Measurements from ENCODE around the gene TAF13.

TAF13 gene

GRCh38 chr1:109094377-109094803, 18.6 kb upstream of the TAF13 start:
- no peak for TF ChIP-seq MAX (IDR thresholded peaks at IDR 0.05)
- no peak for TF ChIP-seq YY1 (IDR thresholded peaks at IDR 0.05; ENCODE audit: low read depth)
- TF ChIP-seq ZBTB7A (IDR thresholded peaks at IDR 0.05; ENCODE audit: low read depth): no peak
- no peak for TF ChIP-seq USF1 (IDR thresholded peaks at IDR 0.05)
- TF ChIP-seq EP300 (IDR thresholded peaks at IDR 0.05; ENCODE audit: borderline replicate concordance): no peak
- no peak for TF ChIP-seq TAF1 (IDR thresholded peaks at IDR 0.05; ENCODE audit: low read depth)
- no peak for TF ChIP-seq TCF12 (IDR thresholded peaks at IDR 0.05; ENCODE audit: low read depth)
- TF ChIP-seq CREB1 (IDR thresholded peaks at IDR 0.05; ENCODE audit: low read depth): no peak
- no peak for TF ChIP-seq FOXM1 (IDR thresholded peaks at IDR 0.05; ENCODE audit: borderline replicate concordance, low read depth)
- no peak for TF ChIP-seq TEAD4 (IDR thresholded peaks at IDR 0.05)
- no peak for TF ChIP-seq EGR1 (IDR thresholded peaks at IDR 0.05)
- TF ChIP-seq NFIC (IDR thresholded peaks at IDR 0.05): no peak
- TF ChIP-seq CEBPB (IDR thresholded peaks at IDR 0.05): no peak
- TF ChIP-seq REST (IDR thresholded peaks at IDR 0.05; ENCODE audit: low read depth): no peak
- no peak for TF ChIP-seq RAD21 (IDR thresholded peaks at IDR 0.05; ENCODE audit: low read depth)

- no peak for TF ChIP-seq EGR1 (IDR thresholded peaks at IDR 0.05)
- no peak for TF ChIP-seq CREB1 (IDR thresholded peaks at IDR 0.05; ENCODE audit: low read depth)
- no peak for TF ChIP-seq REST (IDR thresholded peaks at IDR 0.05; ENCODE audit: low read depth)
- no peak for TF ChIP-seq ZBTB7A (IDR thresholded peaks at IDR 0.05; ENCODE audit: low read depth)
- TF ChIP-seq EP300 (IDR thresholded peaks at IDR 0.05; ENCODE audit: borderline replicate concordance): no peak
- no peak for TF ChIP-seq TCF12 (IDR thresholded peaks at IDR 0.05; ENCODE audit: low read depth)
- no peak for TF ChIP-seq CEBPB (IDR thresholded peaks at IDR 0.05)
- no peak for TF ChIP-seq TAF1 (IDR thresholded peaks at IDR 0.05; ENCODE audit: low read depth)
- no peak for TF ChIP-seq USF1 (IDR thresholded peaks at IDR 0.05)
- no peak for TF ChIP-seq YY1 (IDR thresholded peaks at IDR 0.05; ENCODE audit: low read depth)
These were observed 16.0 kb upstream of the TAF13 start for GRCh38 chr1:109091839-109092193.

GRCh38 chr1:109091078-109091838, 15.5 kb upstream of the TAF13 start:
- no peak for TF ChIP-seq TAF1 (IDR thresholded peaks at IDR 0.05; ENCODE audit: low read depth)
- TF ChIP-seq EGR1 (IDR thresholded peaks at IDR 0.05): no peak
- TF ChIP-seq TCF12 (IDR thresholded peaks at IDR 0.05; ENCODE audit: low read depth): no peak
- no peak for TF ChIP-seq RAD21 (IDR thresholded peaks at IDR 0.05; ENCODE audit: low read depth)
- TF ChIP-seq CREB1 (IDR thresholded peaks at IDR 0.05; ENCODE audit: low read depth): no peak
- TF ChIP-seq ZBTB7A (IDR thresholded peaks at IDR 0.05; ENCODE audit: low read depth): no peak
- no peak for TF ChIP-seq NFIC (IDR thresholded peaks at IDR 0.05)

- TF ChIP-seq MAX (IDR thresholded peaks at IDR 0.05) (peak; percentile 97), NFIC (IDR thresholded peaks at IDR 0.05) (no peak), USF1 (IDR thresholded peaks at IDR 0.05) (no peak), REST (IDR thresholded peaks at IDR 0.05; ENCODE audit: low read depth) (no peak), EP300 (IDR thresholded peaks at IDR 0.05; ENCODE audit: borderline replicate concordance) (peak; percentile 27; the same call in 1 of the 2 replicates), TCF12 (IDR thresholded peaks at IDR 0.05; ENCODE audit: low read depth) (peak; percentile 83), TAF1 (IDR thresholded peaks at IDR 0.05; ENCODE audit: low read depth) (peak; percentile 71), CEBPB (IDR thresholded peaks at IDR 0.05) (peak; percentile 20; the same call in 1 of the 2 replicates), FOXM1 (IDR thresholded peaks at IDR 0.05; ENCODE audit: borderline replicate concordance, low read depth) (no peak; the same call in 1 of the 2 replicates), ZBTB7A (IDR thresholded peaks at IDR 0.05; ENCODE audit: low read depth) (0 out of 2 replicates have a peak, but pooled peaks have one; percentile 40), YY1 (IDR thresholded peaks at IDR 0.05; ENCODE audit: low read depth) (peak; percentile 90), RAD21 (IDR thresholded peaks at IDR 0.05; ENCODE audit: low read depth) (no peak), EGR1 (IDR thresholded peaks at IDR 0.05) (no peak), TEAD4 (IDR thresholded peaks at IDR 0.05) (peak; percentile 36; the same call in 1 of the 2 replicates), CREB1 (IDR thresholded peaks at IDR 0.05; ENCODE audit: low read depth) (peak; percentile 70)
These were observed 14.6 kb upstream of the TAF13 start, which contains the start of gene TMEM167B for GRCh38 chr1:109090196-109091077. Gene TMEM167B (plus strand): TSS chr1:109090764. CDS start chr1:109090873, 109 bp downstream.
